H1 (cell line): Measurements from ENCODE around the gene TXNRD2. TPM values are rescaled to one million over a fixed set of nuclear protein-coding genes. Genes with fewer than 3 reads are reported as not detected.

Experiments used
- CTCF ChIA-PET: fragments of 300-600 bp; sonication (Branson Sonifier 250); formaldehyde crosslinking; loops from one replicate; lab custom pipeline; 2021; ENCODE audit not compliant: partially characterized antibody; lab: Charles Lee
- POLR2A ChIA-PET: fragments of 300-600 bp; sonication (Branson Sonifier 250); formaldehyde crosslinking; loops from one replicate; lab custom pipeline; 2021; ENCODE audit warnings: inconsistent platforms; ENCODE audit not compliant: partially characterized antibody; lab: Charles Lee
- DNase-seq, 2 experiments: peaks; one replicate each; pipeline versions ENCODE4 v3.0.0 to v3.0.0-alpha.2; 2010 to 2022; ENCODE audit warnings: low spot score in 2 of 2, low read depth in 1 of 2, mixed read lengths in 1 of 2
- FAIRE-seq: peaks from 2 replicates; lab custom pipeline; 2011; peaks lifted over from hg19 to GRCh38; lab: Jason Lieb, UNC
- H2AFZ ChIP-seq: 2 replicates; pipeline ENCODE4 v1.8.1; 2012; ENCODE audit warnings: low read length, inconsistent platforms
- H2AK5ac ChIP-seq: 2 replicates; pipeline ENCODE4 v1.6.1; 2013; ENCODE audit warnings: low read depth, low read length
- H2BK120ac ChIP-seq: replicated peaks from 2 replicates; pipeline ENCODE3; 2013; ENCODE audit warnings: low read depth, low read length, inconsistent platforms
- H2BK12ac ChIP-seq: 2 replicates; pipeline ENCODE4 v1.6.1; 2013; ENCODE audit warnings: low read depth, low read length
- H2BK15ac ChIP-seq: 2 replicates; pipeline ENCODE4 v1.6.1; 2013; ENCODE audit warnings: low read length
- H2BK20ac ChIP-seq: 2 replicates; pipeline ENCODE4 v1.6.1; 2013; ENCODE audit warnings: low read length
- H2BK5ac ChIP-seq: 2 replicates; pipeline ENCODE4 v1.6.1; 2013; ENCODE audit warnings: low read depth, low read length
- H3K14ac ChIP-seq: 2 replicates; pipeline ENCODE4 v1.6.1; 2013; ENCODE audit warnings: inconsistent platforms; ENCODE audit not compliant: insufficient read length
- H3K18ac ChIP-seq: 2 replicates; pipeline ENCODE4 v1.6.1; 2013; ENCODE audit warnings: low read length; ENCODE audit errors: extremely low read depth
- H3K23ac ChIP-seq: 2 replicates; pipeline ENCODE4 v1.6.1; 2013; ENCODE audit warnings: inconsistent platforms; ENCODE audit not compliant: insufficient read length
- H3K23me2 ChIP-seq: 2 replicates; pipeline ENCODE4 v1.6.1; 2013; ENCODE audit warnings: low read depth, low read length
- H3K27ac ChIP-seq: 2 replicates; pipeline ENCODE4 v1.6.1; 2011; ENCODE audit warnings: low read depth, low read length, inconsistent platforms
- H3K27me3 ChIP-seq, 4 experiments: replicated peaks in 1 of 4; 1 replicate in 1 of 4; 2 replicates in 3 of 4; pipeline versions ENCODE4 v1.6.1 to v1.8.1; 2011 to 2013; ENCODE audit warnings: low read length in 3 of 4, mild to moderate bottlenecking in 3 of 4, inconsistent platforms in 2 of 4, mixed read lengths in 2 of 4, moderate library complexity in 1 of 4; ENCODE audit not compliant: control insufficient read depth in 3 of 4, insufficient read depth in 3 of 4; ENCODE audit errors: extremely low read depth in 1 of 4
- H3K36me3 ChIP-seq, 4 experiments: 2 replicates each; pipeline versions ENCODE4 v1.6.1 to v1.8.1; 2011 to 2013; ENCODE audit warnings: mild to moderate bottlenecking in 4 of 4, low read length in 3 of 4, moderate library complexity in 2 of 4, control low read depth in 1 of 4, inconsistent platforms in 1 of 4; ENCODE audit not compliant: insufficient read depth in 4 of 4, control insufficient read depth in 2 of 4
- H3K4ac ChIP-seq: replicated peaks from 2 replicates; pipeline ENCODE3; 2013; ENCODE audit warnings: low read length, low read depth, mixed read lengths, inconsistent platforms; ENCODE audit not compliant: insufficient read length
- H3K4me1 ChIP-seq, 4 experiments: replicated peaks in 1 of 4; 1 replicate in 1 of 4; 2 replicates in 3 of 4; pipeline versions ENCODE4 v1.6.1 to v1.8.1; 2011 to 2013; ENCODE audit warnings: low read length in 3 of 4, inconsistent platforms in 2 of 4, mixed read lengths in 1 of 4; ENCODE audit not compliant: insufficient read depth in 4 of 4, control insufficient read depth in 3 of 4
- H3K4me2 ChIP-seq, 2 experiments: 2 replicates each; pipeline versions ENCODE4 v1.6.1 to v1.8.1; 2011 to 2013; ENCODE audit warnings: low read depth in 2 of 2, low read length in 2 of 2, control low read depth in 1 of 2, inconsistent platforms in 1 of 2, mild to moderate bottlenecking in 1 of 2; ENCODE audit not compliant: insufficient read depth in 1 of 2
- H3K4me3 ChIP-seq, 4 experiments: fragments of 200-600, 300-600 bp in 1 of 4; sonication (generic), shearing (Covaris generic), sonication (Bioruptor Twin) in 1 of 4; 2 replicates each; pipeline versions ENCODE4 v1.5.1 to v1.8.1; 2011 to 2016; ENCODE audit warnings: low read length in 4 of 4, low read depth in 3 of 4, control low read depth in 2 of 4, inconsistent platforms in 2 of 4, mild to moderate bottlenecking in 2 of 4, mixed read lengths in 1 of 4, moderate library complexity in 1 of 4; ENCODE audit not compliant: insufficient read depth in 2 of 4; ENCODE audit errors: extremely low read depth in 1 of 4
- H3K56ac ChIP-seq: replicated peaks from 2 replicates; pipeline ENCODE3; 2013; ENCODE audit warnings: low read depth, mild to moderate bottlenecking, mixed read lengths, low read length, inconsistent platforms; ENCODE audit not compliant: insufficient read length
- H3K79me1 ChIP-seq: 2 replicates; pipeline ENCODE4 v1.6.1; 2013; ENCODE audit warnings: low read depth, low read length, control low read depth
- H3K79me2 ChIP-seq, 2 experiments: 2 replicates each; pipeline versions ENCODE4 v1.6.1 to v1.8.1; 2012 to 2013; ENCODE audit warnings: low read length in 2 of 2, mild to moderate bottlenecking in 2 of 2, inconsistent platforms in 1 of 2; ENCODE audit not compliant: insufficient read depth in 2 of 2, control insufficient read depth in 1 of 2
- H3K9ac ChIP-seq, 4 experiments: replicated peaks in 1 of 4; 1 replicate in 1 of 4; 2 replicates in 3 of 4; pipeline versions ENCODE4 v1.6.1 to v1.8.1; 2011 to 2013; ENCODE audit warnings: low read depth in 3 of 4, low read length in 3 of 4, control low read depth in 2 of 4, mild to moderate bottlenecking in 2 of 4, moderate library complexity in 2 of 4, inconsistent platforms in 1 of 4; ENCODE audit errors: extremely low read depth in 1 of 4
- H3K9me3 ChIP-seq, 2 experiments: 2 replicates each; pipeline versions ENCODE4 v1.6.1 to v1.8.1; 2012 to 2013; ENCODE audit warnings: mild to moderate bottlenecking in 2 of 2, moderate library complexity in 2 of 2, control low read depth in 1 of 2, inconsistent platforms in 1 of 2, low read depth in 1 of 2, low read length in 1 of 2, mixed read lengths in 1 of 2; ENCODE audit not compliant: insufficient read depth in 2 of 2
- H4K20me1 ChIP-seq, 2 experiments: replicated peaks in 1 of 2; 2 replicates each; pipeline versions ENCODE3 to v1.8.1; 2011 to 2013; ENCODE audit warnings: inconsistent platforms in 2 of 2, low read length in 2 of 2, mild to moderate bottlenecking in 1 of 2; ENCODE audit not compliant: insufficient read depth in 2 of 2, control insufficient read depth in 1 of 2
- H4K5ac ChIP-seq: 2 replicates; pipeline ENCODE4 v1.6.1; 2013; ENCODE audit warnings: low read length, low read depth, mixed read lengths, inconsistent platforms; ENCODE audit not compliant: insufficient read length
- H4K8ac ChIP-seq: 2 replicates; pipeline ENCODE4 v1.8.0; 2013; ENCODE audit warnings: mild to moderate bottlenecking, moderate library complexity, low read length, inconsistent platforms; ENCODE audit not compliant: insufficient read depth; ENCODE audit errors: extremely low read depth
- H4K91ac ChIP-seq: replicated peaks from 2 replicates; pipeline ENCODE3; 2013; ENCODE audit warnings: low read length, mixed read lengths, inconsistent platforms; ENCODE audit not compliant: insufficient read length
- GABPA ChIP-seq: IDR thresholded peaks from 2 replicates; pipeline ENCODE4 v1.6.1; 2011; ENCODE audit warnings: mild to moderate bottlenecking, low read length, moderate library complexity, borderline replicate concordance; ENCODE audit not compliant: insufficient read depth
- KDM4A ChIP-seq: IDR thresholded peaks from one replicate; pipeline ENCODE4 v1.7.1; 2012; ENCODE audit warnings: low read depth, mild to moderate bottlenecking, moderate library complexity, low read length, inconsistent platforms; ENCODE audit not compliant: severe bottlenecking
- KDM5A ChIP-seq: fragments of 200-600 bp; IDR thresholded peaks from 2 replicates; pipeline ENCODE4 v1.7.1; 2012; ENCODE audit warnings: mild to moderate bottlenecking, low read length, inconsistent platforms, mixed read lengths
- POLR2A ChIP-seq, 2 experiments: IDR thresholded peaks; 1 replicate in 1 of 2; 2 replicates in 1 of 2; pipeline ENCODE4 v1.6.1; 2011; ENCODE audit warnings: low read depth in 2 of 2, low read length in 2 of 2, mild to moderate bottlenecking in 2 of 2; ENCODE audit errors: control extremely low read depth in 1 of 2
- POU5F1 ChIP-seq: IDR thresholded peaks from 2 replicates; pipeline ENCODE4 v1.6.1; 2011; ENCODE audit warnings: low read depth, mild to moderate bottlenecking, low read length, moderate library complexity
- SIRT6 ChIP-seq: IDR thresholded peaks from one replicate; pipeline ENCODE4 v1.7.1; 2012; ENCODE audit warnings: low read length, inconsistent platforms
- SIX5 ChIP-seq: IDR thresholded peaks from 2 replicates; pipeline ENCODE4 v1.6.1; 2011; ENCODE audit warnings: mild to moderate bottlenecking, low read depth, low read length
- TAF7 ChIP-seq: optimal IDR thresholded peaks from 2 replicates; pipeline ENCODE3; 2011; ENCODE audit warnings: low read depth, mild to moderate bottlenecking, inconsistent platforms, low read length, moderate library complexity, borderline replicate concordance
- TCF12 ChIP-seq: IDR thresholded peaks from 2 replicates; pipeline ENCODE4 v1.6.1; 2011; ENCODE audit warnings: low read depth, mild to moderate bottlenecking, low read length
- ZNF274 ChIP-seq: IDR thresholded peaks from 2 replicates; pipeline ENCODE4 v1.7.0; 2012; ENCODE audit warnings: low read length, borderline replicate concordance; ENCODE audit errors: extremely low read depth
- WGBS, 2 experiments: shearing (Covaris generic) in 1 of 2; methylation state at CpG; one replicate each; pipeline versions ENCODE4 v1.1.6 to v1.1.7; 2013 to 2015; ENCODE audit warnings: low lambda C conversion rate in 2 of 2, mixed read lengths in 2 of 2, inconsistent platforms in 1 of 2, low coverage in 1 of 2, missing lambda C conversion rate in 1 of 2; ENCODE audit not compliant: insufficient replicate concordance in 2 of 2, insufficient coverage in 1 of 2, insufficient read length in 1 of 2; ENCODE audit errors: extremely low coverage in 1 of 2, missing lambda C conversion rate in 1 of 2; 5-methylcytosine and 5-hydroxymethylcytosine counted together
- polyA plus RNA-seq, 7 experiments: library from polyadenylated mRNA; depleted of rRNA in 3 of 7; stranded (reverse) in 5 of 7; unstranded in 2 of 7; fragments of >200 nt in 5 of 7; fragments of 200-250 nt in 2 of 7; gene quantifications; 1 replicate in 5 of 7; 2 replicates in 1 of 7; 4 replicates in 1 of 7; pipeline versions ENCODE4 v1.2.1 to v1.2.3, GENCODE V29; 2011 to 2013; ENCODE audit warnings: missing spikeins in 2 of 7, mixed read lengths in 2 of 7
- total RNA-seq: library from RNA; stranded (reverse); fragmentation: NEBNext Ultra II Directional; extraction: Animal tissue kit (Norgen Biotek cat#: 25700); gene quantifications from 2 replicates; pipeline ENCODE4 v1.2.1, GENCODE V29; 2021
- TF ChIP-seq, protein P1 (sequence below): IDR thresholded peaks from 2 replicates; pipeline ENCODE4 v1.6.1; 2012; ENCODE audit warnings: inconsistent platforms
- TF ChIP-seq, protein P2 (sequence below): IDR thresholded peaks from 2 replicates; pipeline ENCODE4 v1.6.1; 2012; ENCODE audit warnings: inconsistent platforms

TXNRD2 gene
- total and polyA plus RNA-seq, 2 of the 8 experiments (the other 6 are each of a cell fraction or from before 2014, with no cell fraction given) = 14.8 to 21.9 TPM

DNA sequence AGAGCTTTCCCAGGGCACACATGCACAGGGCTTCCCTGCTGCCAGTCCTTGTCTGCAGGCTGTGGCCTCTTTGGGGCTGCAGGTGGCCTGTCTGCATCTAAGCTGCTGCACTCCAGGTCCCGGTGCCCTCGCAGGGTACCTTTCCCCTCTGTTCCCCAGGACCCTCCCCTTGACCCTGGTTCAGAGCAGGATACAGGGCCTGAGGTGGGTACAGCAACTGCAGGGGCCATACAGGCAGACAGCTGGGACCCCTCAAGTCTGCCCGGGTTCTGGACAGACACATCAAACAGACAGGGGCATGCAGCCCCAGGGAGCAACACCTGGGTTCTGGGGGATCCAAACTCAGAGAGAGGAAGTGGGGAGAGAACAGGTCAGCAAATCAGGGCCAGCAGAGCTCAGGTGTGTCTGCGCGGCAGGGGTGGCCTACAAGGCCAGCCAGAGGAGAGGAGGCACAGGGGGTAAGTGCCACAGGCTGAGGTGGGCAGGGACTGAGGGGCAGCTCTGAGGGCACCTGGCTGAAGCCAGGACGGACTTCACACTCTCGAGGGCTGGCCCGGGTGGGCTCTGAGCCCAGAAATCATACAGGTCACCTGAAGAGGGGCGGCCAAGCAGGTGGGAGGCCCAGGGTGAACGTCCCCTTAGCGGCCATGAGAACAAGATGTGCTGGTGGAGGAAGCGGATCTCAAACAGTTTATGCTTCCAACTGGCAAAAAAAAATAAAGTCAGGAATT lies 29.9 kb downstream of the TXNRD2 start:
- no peak overlapping the region for H3K56ac ChIP-seq
- no peak overlapping the region for H2BK12ac ChIP-seq
- FAIRE-seq (no peak), DNase-seq (no peak)
- no peak overlapping the region for H2AK5ac ChIP-seq
- WGBS, 2 experiments = 97% methylated on average over 10 of the region's 12 CpGs; no CpG with 5 or more reads in 1 of the 2 experiments
- H2BK20ac ChIP-seq = no peak overlapping the region
- no peak overlapping the region for H2BK120ac ChIP-seq
- no peaks in the 10 kb centered on the region; a peak in 2 of 7 replicates for H3K4me1 ChIP-seq
- no peak overlapping the region for H3K4me2 ChIP-seq
- H4K5ac ChIP-seq = no peak overlapping the region
- H4K20me1 ChIP-seq = peaks cover 0 to 7% of the 10 kb centered on the region in 2 experiments
- no peak overlapping the region for H3K4ac ChIP-seq
- no peaks in the 10 kb centered on the region for H3K79me2 ChIP-seq
- H3K14ac ChIP-seq = no peak overlapping the region
- H4K91ac ChIP-seq = no peak overlapping the region
- CTCF ChIA-PET = interaction anchor here (0.6 to 10.9 kb wide), 33 partner anchors 7 to 543 kb away, joined by 3 to 145 read pairs (median 5); partner anchors contain the start of gene GP1BB
- H3K23ac ChIP-seq = no peak overlapping the region
- H3K79me1 ChIP-seq = no peaks in the 10 kb centered on the region
- no peak overlapping the region for H2BK5ac ChIP-seq
- peaks cover 6% of the 10 kb centered on the region; the same call in 1 of the 2 replicates for H3K23me2 ChIP-seq
- no peak overlapping the region for H2BK15ac ChIP-seq
- no peak overlapping the region for H3K27ac ChIP-seq
- H2AFZ ChIP-seq = no peak overlapping the region
- TF ChIP-seq GABPA (no peak), TCF12 (no peak), KDM5A (no peak), SIRT6 (no peak), ZNF274 (no peak), POU5F1 (no peak), SIX5 (no peak), POLR2A (IDR thresholded peaks at IDR 0.05; ENCODE audit: control extremely low read depth in 1 of 2, low read depth in 2 of 2, low read length in 2 of 2) (no peak), TAF7 (no peak), KDM4A (no peak)
- TF ChIP-seq, protein P1, sequence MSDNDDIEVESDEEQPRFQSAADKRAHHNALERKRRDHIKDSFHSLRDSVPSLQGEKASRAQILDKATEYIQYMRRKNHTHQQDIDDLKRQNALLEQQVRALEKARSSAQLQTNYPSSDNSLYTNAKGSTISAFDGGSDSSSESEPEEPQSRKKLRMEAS = no peak
- TF ChIP-seq, protein P2, sequence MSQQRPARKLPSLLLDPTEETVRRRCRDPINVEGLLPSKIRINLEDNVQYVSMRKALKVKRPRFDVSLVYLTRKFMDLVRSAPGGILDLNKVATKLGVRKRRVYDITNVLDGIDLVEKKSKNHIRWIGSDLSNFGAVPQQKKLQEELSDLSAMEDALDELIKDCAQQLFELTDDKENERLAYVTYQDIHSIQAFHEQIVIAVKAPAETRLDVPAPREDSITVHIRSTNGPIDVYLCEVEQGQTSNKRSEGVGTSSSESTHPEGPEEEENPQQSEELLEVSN = no peak
- H3K18ac ChIP-seq = no peak overlapping the region
- H4K8ac ChIP-seq = 0 out of 2 replicates have a peak overlapping the region, but pooled peaks have one; percentile 37
- H3K9ac ChIP-seq = no peak overlapping the region
- H3K36me3 ChIP-seq = no peaks in the 10 kb centered on the region
- POLR2A ChIA-PET = interaction anchor here (0.7 to 1.4 kb wide), 3 partner anchors 29 to 147 kb away, joined by 3 read pairs; no protein-coding TSS in a partner anchor
- H3K4me3 ChIP-seq = no peak overlapping the region
- H3K9me3 ChIP-seq = no peaks in the 10 kb centered on the region
- H3K27me3 ChIP-seq = no peaks in the 10 kb centered on the region
